Measurements from ENCODE around the gene BMP6.

BMP6 gene

DNA sequence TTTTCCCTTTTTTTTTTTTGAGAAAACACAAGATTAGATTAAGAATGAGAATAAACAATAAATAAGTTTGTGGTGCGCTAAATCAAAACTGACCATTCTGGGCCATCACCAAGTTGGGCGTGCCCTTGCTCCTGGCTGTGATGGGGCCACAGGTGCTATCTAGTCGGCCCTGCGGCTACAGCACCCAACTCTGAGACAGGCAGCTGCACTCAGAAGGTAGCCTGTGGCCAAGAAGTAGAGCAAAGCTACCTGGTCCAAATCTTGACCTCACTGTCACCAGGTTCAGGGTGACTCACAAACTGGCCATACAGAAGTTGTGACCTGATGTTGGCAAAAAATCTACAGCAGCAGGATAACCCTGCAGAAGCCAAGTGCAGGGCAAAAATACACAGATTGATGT is 181.3 kb downstream of the BMP6 start:
- DNase-seq = no peak

DNA sequence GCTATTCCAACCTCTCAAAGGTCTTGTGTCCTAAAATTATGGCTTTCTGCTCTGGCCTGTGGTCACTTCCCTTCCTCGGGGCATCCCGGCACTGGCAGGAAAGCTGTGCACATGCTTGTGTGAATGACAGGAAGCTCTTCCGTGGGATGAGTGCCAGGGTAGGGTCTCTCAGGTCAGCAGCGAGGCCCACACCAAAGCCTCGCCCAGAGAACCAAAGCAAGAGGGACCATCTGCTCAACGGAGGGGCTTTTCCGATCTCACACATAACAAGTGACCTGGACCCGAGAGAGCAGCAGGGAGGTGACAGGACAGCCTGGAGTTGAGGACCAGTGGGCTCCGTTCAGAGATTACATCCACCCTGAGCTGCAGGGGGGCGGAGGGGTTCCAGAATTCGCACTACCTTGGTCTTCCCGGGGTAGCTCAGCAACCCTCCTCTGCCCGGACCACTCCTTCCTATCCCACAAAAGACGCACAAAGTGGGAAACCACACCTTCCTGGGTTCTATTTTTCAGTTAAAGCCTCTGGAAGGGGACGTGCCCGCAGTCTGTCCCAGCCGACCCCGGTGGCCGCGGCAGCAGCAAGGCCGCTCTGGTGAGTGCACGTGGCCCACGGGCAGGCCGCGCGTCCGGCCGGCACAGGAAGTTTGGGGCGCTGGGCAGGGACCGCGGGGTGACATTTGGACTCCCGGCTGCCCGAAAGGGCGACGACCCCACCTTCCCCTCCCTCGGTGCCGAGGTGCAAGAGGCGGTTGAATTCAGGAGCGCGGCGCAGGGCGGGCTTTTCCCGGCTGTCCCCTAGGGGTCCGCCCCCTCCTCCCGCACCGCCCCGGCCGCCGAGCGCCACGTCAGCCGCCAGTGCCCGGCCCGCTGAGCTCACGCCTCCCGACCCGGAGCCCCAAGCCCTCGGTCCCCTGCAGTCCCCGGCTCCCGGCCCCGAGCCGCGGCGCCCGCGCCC is 183.7 kb downstream of the BMP6 start:
- DNase-seq = no peak

DNA sequence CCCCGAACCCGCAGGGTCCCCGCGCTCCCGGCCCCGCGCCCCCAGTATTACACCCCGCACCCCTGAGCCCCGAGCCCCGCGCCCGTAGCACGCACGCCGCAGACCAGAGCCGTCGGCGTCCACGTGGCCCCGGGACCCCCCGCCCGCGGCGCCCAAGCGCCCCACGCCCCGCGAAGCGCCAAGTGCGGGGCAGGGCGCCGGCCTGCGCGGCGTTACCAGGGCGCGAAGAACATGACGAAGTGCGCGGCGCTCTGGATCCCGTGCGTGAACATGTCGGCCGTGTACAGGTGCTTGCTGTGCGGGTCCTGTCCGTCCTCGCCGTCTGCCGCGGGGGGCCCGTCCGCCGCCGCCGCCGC is 184.4 kb downstream of the BMP6 start:
- DNase-seq = no peak

DNA sequence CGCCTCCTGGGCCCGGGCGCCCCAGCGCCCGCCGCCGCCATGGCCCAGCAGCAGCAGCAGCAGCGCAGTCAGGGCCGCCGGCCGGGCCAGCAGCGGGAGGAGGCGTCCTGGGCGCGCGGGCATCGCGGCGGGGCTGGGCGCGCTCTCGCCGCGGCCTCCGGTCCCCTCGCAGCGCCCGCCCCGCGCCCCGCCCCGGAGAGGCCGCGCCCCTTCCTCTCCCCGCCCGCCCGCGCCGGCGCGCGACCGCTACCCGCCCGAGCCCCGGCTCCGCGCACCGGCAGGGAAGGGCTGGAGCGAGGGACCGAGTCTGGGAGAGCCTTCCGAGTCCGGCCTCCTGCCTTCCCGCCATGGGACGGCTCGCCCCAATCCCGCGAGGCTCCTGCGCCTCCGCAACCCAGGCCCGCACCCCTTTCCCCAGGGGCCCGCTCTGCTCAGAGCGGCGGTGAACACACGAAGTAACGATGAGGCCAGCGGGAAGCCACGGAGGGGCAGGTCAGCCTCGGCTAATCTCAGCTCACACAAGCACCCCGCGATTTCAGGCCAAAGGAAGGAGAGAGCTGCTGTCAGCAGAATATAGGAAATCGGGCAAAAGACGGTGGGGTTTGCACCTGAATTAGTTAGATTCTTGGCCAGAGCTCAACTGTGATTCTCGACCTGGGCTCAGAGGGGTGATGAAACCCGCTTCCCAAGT is 184.9 kb downstream of the BMP6 start, which contains the start of gene TXNDC5:
Gene TXNDC5, minus strand, starts transcription at position 135 of the 691 bp plus-strand sequence. Its CDS starts 12 bp downstream, at position 123.
- DNase-seq = no peak

DNA sequence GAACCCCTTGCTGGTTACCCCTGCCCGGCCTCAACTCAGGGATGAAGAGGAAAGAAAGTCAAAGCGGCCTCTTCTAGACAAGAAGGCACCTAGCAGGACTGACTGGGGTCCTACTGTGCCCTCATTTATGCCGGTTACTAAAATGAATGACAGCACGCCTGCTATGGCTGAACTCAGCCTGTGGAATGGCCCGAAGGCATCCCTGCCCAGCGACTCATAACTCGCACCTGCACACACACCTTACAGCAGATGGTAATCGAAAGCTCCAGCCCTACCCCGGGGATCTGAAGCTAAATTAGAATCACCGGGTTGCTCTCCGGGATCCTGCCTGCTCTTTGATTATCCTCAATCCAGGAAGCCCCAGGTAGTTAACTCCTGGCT is 185.4 kb downstream of the BMP6 start:
- DNase-seq = no peak

DNA sequence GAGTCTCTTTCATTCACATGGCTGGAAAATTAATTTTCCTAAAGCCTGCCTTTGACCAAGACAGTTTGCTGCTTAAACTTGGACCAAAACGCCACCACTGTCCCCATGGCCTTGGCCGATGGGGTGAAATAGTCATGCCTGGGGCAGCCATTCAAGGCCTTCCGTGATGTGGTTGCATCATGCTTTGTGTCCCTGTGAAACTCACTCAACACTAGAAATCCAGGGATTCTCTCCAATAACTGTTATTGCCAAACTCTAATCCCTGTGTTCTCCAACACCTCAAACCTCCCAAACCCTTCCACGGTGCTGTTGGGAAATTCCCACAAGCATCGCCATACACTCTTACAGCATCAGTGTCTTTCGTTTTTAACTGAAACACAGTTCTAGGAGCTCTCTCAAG is 186.1 kb downstream of the BMP6 start:
- DNase-seq = no peak

DNA sequence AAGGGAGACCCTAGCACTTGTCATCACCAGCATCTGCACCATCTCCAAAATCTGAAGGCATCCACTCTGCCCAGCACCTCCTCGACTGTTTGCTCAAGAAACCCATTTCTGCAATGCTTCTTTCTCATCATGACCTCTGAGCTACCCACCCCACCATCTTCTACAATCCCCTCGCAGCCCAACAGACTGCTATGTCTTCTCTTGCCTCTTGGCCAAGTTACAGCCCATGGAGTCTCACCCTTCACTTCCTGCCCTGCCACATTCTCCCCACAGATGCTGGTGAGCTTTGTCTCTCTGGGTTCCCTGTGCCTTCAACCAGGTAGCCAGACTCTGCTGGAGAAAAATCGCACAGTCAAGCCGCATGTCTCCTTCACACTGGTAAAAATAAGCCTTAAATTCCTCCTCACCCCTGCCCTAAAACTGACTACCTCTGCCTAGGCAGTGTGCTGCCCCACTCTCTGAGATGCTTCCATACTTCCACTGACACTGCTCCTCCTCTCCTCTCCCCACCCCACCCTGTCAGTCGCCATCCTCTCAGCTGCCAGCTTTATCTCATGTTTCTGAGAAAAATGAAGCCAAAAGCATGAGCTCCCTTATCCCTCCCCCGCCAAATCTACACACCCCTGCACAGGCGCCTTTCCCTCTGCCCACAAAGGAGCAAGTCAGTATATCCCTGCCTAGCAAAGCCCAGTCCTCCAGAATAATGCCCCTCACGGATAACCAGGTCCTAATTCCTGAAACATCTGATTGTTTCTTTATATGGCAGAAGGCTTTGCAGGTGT is 187.0 kb downstream of the BMP6 start:
- no peak for DNase-seq

DNA sequence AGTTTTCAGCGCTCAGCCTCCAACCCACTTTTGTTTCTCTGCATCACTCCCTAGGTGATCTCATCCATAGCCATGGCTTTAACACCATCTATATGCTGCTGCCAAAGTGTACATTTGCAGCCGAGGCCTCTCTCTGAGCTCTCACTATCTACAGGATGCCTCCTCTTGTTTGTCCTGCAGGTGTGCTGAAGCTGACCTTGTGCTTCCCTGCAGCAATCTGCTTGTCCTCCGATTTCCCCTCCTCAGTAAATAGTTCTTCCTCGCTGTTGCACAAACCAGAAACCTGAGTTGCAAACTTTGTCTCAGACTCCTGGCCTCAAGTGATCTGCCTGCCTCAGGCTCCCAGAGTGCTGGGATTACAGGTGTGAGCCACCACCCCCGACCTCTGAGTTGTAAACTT is 188.4 kb downstream of the BMP6 start:
- DNase-seq = no peak

DNA sequence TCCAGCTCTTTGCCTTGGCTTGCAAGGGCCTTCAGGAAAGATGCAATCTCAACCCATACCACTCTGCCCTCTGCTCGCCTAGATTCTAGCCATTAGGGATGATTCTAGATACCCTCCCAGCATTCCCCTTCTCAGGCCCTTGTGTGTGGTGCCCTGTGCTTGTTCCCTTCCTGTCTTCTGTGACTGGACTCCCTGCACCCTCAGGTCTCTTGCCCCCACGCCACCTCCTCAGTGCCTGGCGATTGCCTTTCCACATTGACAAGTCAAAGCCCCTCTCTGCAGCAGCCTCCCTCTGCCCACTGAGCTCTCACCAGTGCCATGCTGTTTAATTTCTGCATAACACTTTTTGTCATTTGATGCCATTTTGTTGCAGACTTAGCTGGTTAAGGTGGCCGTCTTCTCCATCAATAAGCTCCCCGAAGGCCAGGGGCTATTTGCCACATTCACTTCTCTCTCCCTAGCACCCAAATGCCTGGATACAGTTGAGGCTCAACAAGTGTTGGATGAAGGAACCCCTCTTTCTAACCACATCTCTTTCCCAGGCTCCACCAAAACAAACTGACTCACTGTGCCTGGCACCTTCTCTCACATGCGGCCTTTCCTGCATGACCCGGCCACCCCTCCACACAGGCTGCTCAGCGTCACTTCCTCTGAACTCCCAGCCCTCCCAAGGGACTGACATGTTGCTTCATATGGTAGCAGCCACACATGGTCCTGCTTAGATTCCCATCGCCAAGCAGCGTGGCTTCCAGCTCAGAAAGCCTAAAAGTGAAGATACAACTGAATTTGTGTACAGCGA is 189.3 kb downstream of the BMP6 start:
- DNase-seq = no peak

DNA sequence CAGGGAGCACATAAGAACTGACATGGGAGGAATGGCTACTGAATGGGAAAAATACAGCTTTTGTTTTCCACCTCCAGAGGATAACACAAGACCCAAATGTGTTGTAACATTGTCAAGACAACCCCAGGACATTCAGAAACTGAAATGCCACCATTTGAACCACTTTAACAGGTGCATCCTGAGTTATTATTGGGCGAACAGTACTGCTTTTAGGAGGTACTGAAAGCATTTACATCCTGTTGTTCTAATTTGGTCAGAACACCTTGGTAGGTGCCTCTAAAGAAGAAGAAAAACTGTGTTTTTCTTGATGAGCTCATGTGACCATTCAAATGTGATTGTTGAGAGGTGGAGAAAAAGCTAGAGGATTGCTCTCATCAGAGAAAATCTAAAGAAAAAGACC is 191.1 kb downstream of the BMP6 start:
- DNase-seq = no peak

DNA sequence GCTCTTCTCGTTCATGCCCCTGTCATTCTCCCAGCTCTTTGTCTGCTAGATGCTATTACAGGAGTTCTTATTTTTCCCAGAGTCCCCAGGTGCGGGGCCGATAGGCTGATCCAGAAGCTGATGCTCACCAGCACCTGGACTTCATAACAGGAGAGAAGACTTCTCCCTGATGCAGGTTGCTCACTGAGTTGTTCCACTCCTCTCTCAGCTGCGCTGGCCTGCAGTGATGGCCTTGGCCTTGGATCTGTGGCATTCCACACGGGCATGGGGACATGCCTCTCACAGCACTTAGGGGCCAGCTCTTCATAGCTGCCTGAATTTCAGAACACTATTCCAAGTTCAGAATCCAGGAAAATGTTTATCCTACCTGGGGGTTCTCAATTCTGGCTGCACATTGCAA is 191.8 kb downstream of the BMP6 start:
- no peak for DNase-seq

DNA sequence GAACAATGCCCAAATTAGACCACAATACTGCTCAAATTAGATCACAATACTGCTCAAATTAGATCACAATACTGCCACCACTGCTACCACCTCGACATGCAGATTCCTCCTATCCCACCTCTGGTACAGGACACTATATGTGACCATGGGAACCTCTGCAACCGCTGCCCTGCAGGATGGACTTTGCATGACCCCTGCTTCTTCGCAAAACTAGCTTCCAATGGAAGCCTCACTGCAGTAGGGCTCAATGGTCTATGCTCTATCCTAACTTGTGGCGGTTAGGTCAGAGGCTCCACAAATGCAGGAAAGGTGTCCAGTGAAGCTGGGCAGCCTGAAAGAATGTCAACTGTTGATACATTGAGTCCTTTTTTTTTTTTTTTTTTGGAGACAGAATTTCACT is 192.5 kb downstream of the BMP6 start:
- DNase-seq = no peak

DNA sequence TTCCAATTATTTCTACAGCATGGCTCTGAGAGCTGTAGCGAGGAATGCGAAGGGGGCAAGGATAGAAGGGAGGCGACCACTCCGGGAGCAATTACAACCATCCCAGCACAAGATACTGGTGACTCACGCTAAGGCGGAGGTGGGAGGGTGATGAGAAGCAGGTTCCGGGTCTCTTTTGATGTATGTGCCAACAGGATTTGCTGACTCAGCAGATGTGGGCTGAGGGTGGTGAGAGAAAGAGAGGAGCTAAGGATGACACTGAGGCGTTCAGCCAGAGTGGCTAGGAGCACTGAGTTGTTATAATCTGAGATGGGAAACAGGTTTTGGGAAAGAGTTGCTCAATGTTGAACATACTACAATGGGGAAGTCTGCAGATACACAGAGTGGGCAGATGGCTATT is 194.0 kb downstream of the BMP6 start:
- DNase-seq = no peak

DNA sequence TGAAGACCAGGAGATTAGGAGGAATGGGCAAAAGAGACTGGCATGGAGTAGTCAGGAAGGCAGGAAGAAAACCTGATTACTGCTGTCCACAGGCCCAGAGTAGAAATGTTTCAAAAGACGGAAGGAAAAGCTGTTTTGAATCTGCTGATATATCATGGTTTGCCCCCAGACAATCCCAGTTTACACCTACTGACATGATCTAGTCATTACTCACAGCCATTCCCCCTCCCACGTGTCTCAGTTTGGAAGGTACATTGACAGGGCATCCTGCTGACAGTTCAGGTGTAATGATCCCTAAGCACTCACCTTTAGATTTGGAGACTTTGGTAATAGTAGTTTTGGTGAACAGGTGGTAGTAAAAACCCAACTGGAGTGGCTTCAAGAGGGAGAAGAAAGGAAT is 194.5 kb downstream of the BMP6 start:
- DNase-seq = no peak

DNA sequence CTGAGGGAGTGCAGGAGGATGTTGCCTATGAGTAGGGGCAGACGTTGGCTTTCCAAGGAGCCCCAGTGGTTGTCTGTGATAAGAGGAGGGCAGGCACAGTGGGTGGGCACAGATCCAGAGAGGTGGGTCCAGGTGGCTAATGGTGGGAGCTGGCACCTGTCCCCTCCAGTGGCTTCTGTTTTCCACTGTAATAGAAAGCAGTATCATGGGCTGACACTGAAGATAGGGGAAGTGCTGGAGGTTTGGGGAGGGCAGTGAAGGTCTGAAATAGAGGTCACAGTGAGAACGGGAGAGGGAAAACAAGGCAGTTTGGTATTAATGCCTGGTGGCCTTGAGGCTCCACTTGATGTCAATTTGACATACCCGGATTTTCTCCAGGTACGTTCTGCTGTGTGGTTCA is 195.1 kb downstream of the BMP6 start:
- DNase-seq = no peak

DNA sequence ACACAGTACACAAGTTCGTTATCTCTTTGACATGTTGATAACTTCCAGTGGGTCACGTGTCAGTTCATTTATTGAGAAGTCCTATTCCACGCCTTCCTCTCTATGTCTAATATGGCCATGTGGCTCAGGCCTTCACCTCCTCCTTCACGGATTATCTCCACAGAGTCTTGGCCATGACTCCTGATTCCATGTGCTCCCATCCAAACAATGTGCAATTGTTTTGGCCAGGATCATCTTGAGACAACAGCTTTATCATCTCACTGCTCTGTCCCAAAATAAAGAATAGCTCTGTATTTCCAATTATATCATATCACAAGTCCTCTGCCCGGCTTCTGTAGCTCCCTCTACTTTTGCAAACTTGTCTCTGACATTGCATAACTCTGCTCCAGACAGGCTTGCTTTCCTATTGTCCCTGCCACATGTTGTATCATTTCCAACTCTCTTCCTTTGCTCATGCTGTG is 195.8 kb downstream of the BMP6 start:
- no peak for DNase-seq

DNA sequence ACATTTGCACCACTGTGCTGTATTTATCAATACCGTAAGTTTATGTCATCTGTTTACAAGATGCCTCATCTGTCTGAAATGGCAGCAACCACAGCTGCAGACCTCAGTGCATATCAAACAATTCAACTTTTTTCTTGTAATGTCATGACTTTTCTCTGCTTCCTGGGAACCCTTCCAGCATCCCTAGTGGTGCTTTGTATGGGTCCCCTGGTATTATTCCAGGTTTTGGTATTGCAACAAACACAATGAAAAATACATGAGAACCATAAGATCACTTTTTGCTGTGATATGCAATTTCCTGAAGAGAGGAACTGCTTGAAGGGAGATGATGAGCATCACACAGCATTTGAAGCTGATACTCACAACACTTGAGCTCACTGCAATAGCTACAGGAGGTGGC is 196.7 kb downstream of the BMP6 start:
- DNase-seq = no peak

DNA sequence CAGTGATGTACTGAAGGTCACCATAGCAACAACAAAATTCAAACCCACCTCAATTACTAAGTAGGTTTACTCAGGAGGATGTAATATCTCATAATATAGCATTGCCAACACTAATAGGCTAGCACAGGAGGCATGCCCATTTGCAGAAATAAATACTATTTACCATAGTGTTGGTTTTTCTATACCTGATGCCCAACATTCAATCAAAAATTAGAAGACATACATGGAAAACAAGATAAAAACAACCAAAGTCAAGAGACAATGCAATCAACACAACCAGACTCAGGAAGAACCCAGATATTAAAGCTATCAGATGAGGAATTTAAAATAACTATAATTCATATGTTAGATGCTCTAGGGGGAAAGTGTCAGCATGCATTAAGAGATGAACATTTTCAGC is 199.0 kb downstream of the BMP6 start:
- no peak for DNase-seq

All from cerebellar nuclear complex (tissue), 1 donor.